Vagina (tissue), 2 donors: ENCODE measurements around the gene SNRPF. TPM values are rescaled to one million over a fixed set of nuclear protein-coding genes. Genes with fewer than 3 reads are reported as not detected.
"Not testable (repeated sequence)": the region's sequence is repeated elsewhere in the genome, so short reads cannot be mapped to it uniquely, and the experiment has no call there.

Experiments used
- DNase-seq, 2 donors: peaks; one replicate each; pipeline ENCODE4 v3.0.0-alpha.2; 2017; ENCODE audit errors: extremely low spot score in 2 of 2
- H3K27ac ChIP-seq: fragments of 200-600 bp; sonication (generic); one replicate; pipeline ENCODE4 v1.5.1; 2019
- H3K27me3 ChIP-seq: fragments of 200-600 bp; sonication (generic); one replicate; pipeline ENCODE4 v1.5.1; 2019
- H3K36me3 ChIP-seq, 2 donors: fragments of 200-600 bp; sonication (generic); one replicate each; pipeline ENCODE4 v1.5.1; 2017 to 2019
- H3K4me1 ChIP-seq: fragments of 200-600 bp; sonication (generic); one replicate; pipeline ENCODE4 v1.5.1; 2019
- H3K4me3 ChIP-seq, 2 donors: fragments of 200-600 bp; sonication (generic); 1 replicate in 1 of 2; 2 replicates in 1 of 2; pipeline ENCODE4 v1.5.1; 2016 to 2019
- H3K9me3 ChIP-seq: fragments of 200-600 bp; sonication (generic); one replicate; pipeline ENCODE4 v1.5.1; 2019
- POLR2A ChIP-seq, 2 donors: fragments of 450-650 bp; IDR thresholded peaks; one replicate each; pipeline ENCODE4 v1.6.1; 2017; ENCODE audit warnings: antibody characterized with exemption in 2 of 2, mild to moderate bottlenecking in 2 of 2, moderate library complexity in 2 of 2
- POLR2AphosphoS5 ChIP-seq, 2 donors: sonication (generic); formaldehyde crosslinking; IDR thresholded peaks; one replicate each; pipeline ENCODE4 v1.9.0; 2017; ENCODE audit warnings: antibody characterized with exemption in 2 of 2, mild to moderate bottlenecking in 2 of 2, low read depth in 1 of 2; ENCODE audit not compliant: insufficient read depth in 1 of 2
- intact Hi-C: fragments of 100-400 bp; cut with DNase I; formaldehyde crosslinking; loops from one replicate; pipeline ENCODE4 v1.15.1; 2023
- total RNA-seq: library from RNA; depleted of rRNA; stranded (reverse); fragments of >200 nt; gene quantifications from one replicate; pipeline ENCODE4 v1.2.3, GENCODE V29; 2016
- TF ChIP-seq, protein P1 (sequence below), 3 experiments: fragments of 450-650 bp in 2 of 3; fragments of 200-600 bp in 1 of 3; sonication (generic) in 1 of 3; IDR thresholded peaks; one replicate each; pipeline ENCODE4 v1.5.1; 2017 to 2019; ENCODE audit warnings: antibody characterized with exemption in 3 of 3, mild to moderate bottlenecking in 2 of 3, moderate library complexity in 2 of 3

The SNRPF gene
- 4.9 TPM for total RNA-seq

DNA sequence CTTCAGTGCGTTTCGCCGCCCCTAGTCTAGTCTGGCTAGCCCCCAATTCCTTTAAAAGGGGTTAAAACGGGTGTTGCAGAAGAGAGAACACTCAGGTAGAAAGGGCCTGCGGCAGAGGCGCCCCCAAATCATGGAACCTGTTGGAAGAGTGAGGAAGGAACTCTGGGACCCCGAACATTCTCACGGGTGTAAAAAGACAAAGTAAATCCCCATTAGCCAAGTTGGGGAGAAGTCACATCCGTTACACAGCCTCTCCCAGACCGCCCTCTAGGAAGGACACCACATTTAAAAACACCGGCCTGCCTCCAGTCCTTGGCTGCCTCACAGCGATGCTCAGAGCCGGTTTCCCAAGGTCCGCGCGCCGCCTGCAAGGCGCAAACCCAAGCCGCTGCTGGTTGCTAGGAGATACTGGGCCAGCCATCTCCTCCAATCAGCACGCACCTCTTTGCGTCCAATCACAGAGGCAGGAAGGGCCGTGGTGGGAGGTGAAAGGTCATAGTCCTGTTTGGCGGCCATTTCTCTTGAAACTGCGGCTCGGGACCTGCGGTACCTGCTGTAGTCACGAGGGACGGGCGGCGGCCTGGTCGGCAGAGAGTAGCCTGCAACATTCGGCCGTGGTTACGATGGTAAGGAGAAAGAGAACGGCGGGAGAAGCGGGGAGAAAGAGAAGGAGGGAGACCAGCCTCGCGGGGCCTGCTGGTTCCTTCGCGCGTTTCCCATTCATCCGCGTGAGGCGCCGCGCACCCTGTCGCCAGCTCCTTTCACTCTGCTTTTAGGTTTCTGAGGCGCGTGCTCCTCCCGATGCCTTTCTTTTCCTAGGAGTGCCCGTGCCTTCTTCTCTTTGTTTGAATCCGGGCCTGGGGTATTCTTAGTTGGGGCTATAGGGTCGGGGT, at the start of gene SNRPF:
Gene SNRPF (plus strand): TSS at position 502 of the 893 bp plus-strand sequence. CDS start 122 bp downstream, at position 624.
- H3K27me3 ChIP-seq: no peaks in the 10 kb centered on the region
- peak within 1 kb of the TSS; percentile 70 for H3K27ac ChIP-seq
- H3K9me3 ChIP-seq: no peaks in the 10 kb centered on the region
- peaks cover 0 to 22% of the 10 kb centered on the region in 2 donors for H3K36me3 ChIP-seq
- peaks cover 26% of the 10 kb centered on the region for H3K4me1 ChIP-seq
- no peak for TF ChIP-seq POLR2A (IDR thresholded peaks at IDR 0.05)
- peak; percentile 88 to 90 for TF ChIP-seq POLR2AphosphoS5 (IDR thresholded peaks at IDR 0.05; ENCODE audit: insufficient read depth in 1 of 2, low read depth in 1 of 2)
- TF ChIP-seq, protein P1, sequence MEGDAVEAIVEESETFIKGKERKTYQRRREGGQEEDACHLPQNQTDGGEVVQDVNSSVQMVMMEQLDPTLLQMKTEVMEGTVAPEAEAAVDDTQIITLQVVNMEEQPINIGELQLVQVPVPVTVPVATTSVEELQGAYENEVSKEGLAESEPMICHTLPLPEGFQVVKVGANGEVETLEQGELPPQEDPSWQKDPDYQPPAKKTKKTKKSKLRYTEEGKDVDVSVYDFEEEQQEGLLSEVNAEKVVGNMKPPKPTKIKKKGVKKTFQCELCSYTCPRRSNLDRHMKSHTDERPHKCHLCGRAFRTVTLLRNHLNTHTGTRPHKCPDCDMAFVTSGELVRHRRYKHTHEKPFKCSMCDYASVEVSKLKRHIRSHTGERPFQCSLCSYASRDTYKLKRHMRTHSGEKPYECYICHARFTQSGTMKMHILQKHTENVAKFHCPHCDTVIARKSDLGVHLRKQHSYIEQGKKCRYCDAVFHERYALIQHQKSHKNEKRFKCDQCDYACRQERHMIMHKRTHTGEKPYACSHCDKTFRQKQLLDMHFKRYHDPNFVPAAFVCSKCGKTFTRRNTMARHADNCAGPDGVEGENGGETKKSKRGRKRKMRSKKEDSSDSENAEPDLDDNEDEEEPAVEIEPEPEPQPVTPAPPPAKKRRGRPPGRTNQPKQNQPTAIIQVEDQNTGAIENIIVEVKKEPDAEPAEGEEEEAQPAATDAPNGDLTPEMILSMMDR (IDR thresholded peaks at IDR 0.05): peak in 1 of 3 experiments; percentile 4
- peak within 1 kb of the TSS; percentile 65 to 85 for H3K4me3 ChIP-seq
- intact Hi-C loops: no loop called here
- peak in 1 of 2 donors; percentile 98 for DNase-seq

DNA sequence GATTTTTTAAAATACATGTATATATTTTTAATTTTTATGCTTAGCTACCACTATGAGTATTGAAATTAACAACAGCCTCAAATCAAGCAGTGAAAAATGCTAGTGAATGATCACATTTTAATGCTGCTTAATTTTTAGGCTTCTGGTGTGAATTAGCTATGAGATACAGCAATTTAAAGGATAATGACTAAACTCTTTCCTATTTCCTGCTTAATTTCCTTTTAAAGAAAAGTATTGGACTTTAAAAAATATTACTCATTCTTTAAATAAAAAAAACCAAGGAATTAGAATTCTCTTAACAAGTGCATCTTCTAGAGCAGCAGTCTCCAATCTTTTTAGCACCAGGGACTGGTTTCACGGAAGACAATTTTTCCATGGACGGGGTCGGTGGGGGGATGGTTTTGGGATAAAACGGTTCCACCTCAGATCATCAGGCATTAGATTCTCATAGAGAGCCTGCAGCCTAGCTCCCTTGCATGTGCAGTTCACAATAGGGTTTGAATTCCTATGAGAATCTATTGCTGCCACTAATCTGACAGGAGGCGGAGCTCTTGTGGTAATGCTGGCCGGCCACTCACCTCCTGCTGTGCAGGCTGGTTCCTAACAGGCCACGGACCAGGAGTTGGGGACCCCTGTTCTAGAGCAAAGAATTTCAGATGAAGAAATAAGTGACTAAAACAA, 49.6 kb upstream of the SNRPF start:
- H3K4me3 ChIP-seq: no peak overlapping the region
- intact Hi-C loops: no loop called here
- no peak overlapping the region for H3K27ac ChIP-seq
- H3K27me3 ChIP-seq: no peaks in the 10 kb centered on the region
- TF ChIP-seq, protein P1 (IDR thresholded peaks at IDR 0.05): no peak
- TF ChIP-seq POLR2A (IDR thresholded peaks at IDR 0.05): no peak
- TF ChIP-seq POLR2AphosphoS5 (IDR thresholded peaks at IDR 0.05; ENCODE audit: insufficient read depth in 1 of 2, low read depth in 1 of 2): no peak
- DNase-seq: no peak
- H3K4me1 ChIP-seq: peaks cover 7% of the 10 kb centered on the region
- no peaks in the 10 kb centered on the region for H3K9me3 ChIP-seq
- H3K36me3 ChIP-seq: no peaks in the 10 kb centered on the region

DNA sequence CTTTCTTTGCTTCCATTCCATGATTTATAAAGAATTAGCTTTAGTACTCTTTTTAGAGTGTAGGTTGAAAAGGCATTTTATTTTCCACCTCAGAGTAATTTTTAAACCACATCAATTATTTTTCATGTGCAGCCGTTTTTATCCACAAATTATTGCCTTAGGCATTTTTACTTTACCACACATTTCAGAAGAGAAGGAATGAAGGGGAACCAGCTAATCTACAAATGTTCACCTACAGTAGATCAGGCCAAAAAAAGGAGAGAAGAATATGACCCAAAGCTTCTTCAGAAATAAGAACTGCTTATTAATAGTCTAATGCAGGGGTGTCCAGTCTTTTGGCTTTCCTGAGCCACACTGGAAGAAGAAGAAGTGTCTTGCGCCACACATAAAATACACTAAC, 48.3 kb upstream of the SNRPF start:
- intact Hi-C loops: no loop called here
- Histone ChIP-seq H3K27me3 (no peaks in the 10 kb centered on the region), H3K9me3 (no peaks in the 10 kb centered on the region), H3K4me1 (peaks cover 7% of the 10 kb centered on the region), H3K27ac (no peak overlapping the region), H3K4me3 (no peak overlapping the region), H3K36me3 (no peaks in the 10 kb centered on the region)
- TF ChIP-seq, protein P1 (IDR thresholded peaks at IDR 0.05): no peak
- TF ChIP-seq POLR2A (IDR thresholded peaks at IDR 0.05): no peak
- TF ChIP-seq POLR2AphosphoS5 (IDR thresholded peaks at IDR 0.05; ENCODE audit: insufficient read depth in 1 of 2, low read depth in 1 of 2): no peak
- no peak for DNase-seq

DNA sequence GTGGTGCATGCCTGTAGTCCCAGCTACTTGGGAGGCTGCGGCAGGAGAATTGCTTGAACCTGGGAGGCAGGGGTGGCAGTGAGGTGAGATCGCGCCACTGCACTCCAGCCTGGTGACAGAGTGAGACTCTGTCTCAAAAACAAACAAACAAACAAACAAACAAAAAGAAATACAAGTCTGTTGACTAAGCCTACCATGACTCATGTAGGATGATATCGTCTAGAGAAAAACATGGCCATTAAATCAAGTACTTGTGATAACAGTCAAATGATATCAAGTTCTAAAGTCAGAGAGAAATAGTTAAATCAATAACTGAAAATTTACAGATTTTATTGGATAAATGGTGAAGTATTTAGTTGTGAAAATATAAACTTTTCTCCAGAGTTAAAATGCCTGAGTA, 46.6 kb upstream of the SNRPF start:
- H3K36me3 ChIP-seq, H3K9me3 ChIP-seq, H3K4me1 ChIP-seq, H3K27me3 ChIP-seq, H3K27ac ChIP-seq, DNase-seq, intact Hi-C loops, H3K4me3 ChIP-seq: not testable (repeated sequence)

DNA sequence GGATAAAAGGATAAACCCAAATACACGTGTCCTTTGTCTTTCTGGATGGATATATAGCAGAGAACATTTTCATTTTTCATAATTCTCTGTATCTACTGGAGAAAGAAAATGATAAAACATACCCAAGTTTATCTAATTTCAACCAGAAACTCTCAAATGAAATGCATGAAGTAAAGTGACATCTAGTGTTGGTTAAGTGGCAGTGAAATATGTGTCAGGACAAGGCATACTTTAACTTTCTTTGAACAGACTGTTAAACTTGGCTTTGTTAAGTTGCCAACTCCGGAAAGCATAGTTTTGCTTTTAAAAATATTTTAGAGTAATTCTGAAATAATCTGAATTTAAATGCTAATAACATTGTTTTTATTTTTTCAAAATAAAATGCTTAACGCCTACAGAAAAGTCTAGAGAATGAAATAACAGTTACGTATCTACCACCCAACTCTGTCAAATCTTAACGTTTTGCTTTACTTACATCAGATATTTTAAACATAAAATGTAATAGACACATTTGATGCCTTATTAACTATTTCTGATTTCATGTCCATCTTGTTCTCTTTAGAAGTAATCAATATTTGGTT, 43.0 kb upstream of the SNRPF start:
- Histone ChIP-seq H3K27ac (no peak overlapping the region), H3K36me3 (no peaks in the 10 kb centered on the region), H3K4me3 (no peak overlapping the region), H3K4me1 (no peaks in the 10 kb centered on the region), H3K9me3 (no peaks in the 10 kb centered on the region), H3K27me3 (no peaks in the 10 kb centered on the region)
- intact Hi-C loops: loop anchor here (5.0 kb wide), 1 partner anchor 233 kb away; no protein-coding TSS in a partner anchor
- TF ChIP-seq POLR2A (IDR thresholded peaks at IDR 0.05) (no peak), POLR2AphosphoS5 (IDR thresholded peaks at IDR 0.05; ENCODE audit: insufficient read depth in 1 of 2, low read depth in 1 of 2) (no peak)
- TF ChIP-seq, protein P1 (IDR thresholded peaks at IDR 0.05): peak; percentile 45 to 76 (median 64)
- no peak for DNase-seq
